Lower lobe of right lung (tissue), 2 donors: ENCODE data around the gene LOX. TPM values are rescaled to one million over a fixed set of nuclear protein-coding genes. Genes with fewer than 3 reads are reported as not detected.

Experiments used
- ATAC-seq, 2 donors: fragments of 200-7000 bp; cut with Tn5 transposase; one replicate each; pipeline ENCODE4 v1.9.1; 2020 to 2022; ENCODE audit warnings: mild to moderate bottlenecking in 2 of 2, moderate library complexity in 2 of 2
- DNase-seq: peaks from one replicate; pipeline ENCODE4 v3.0.0-alpha.2; 2020
- H3K27ac ChIP-seq: fragments of 200-600 bp; one replicate; pipeline ENCODE4 v1.8.0; 2022
- H3K27me3 ChIP-seq: fragments of 200-600 bp; one replicate; pipeline ENCODE4 v1.8.0; 2022; ENCODE audit warnings: low read depth
- H3K36me3 ChIP-seq: fragments of 200-600 bp; one replicate; pipeline ENCODE4 v1.8.0; 2022; ENCODE audit warnings: mild to moderate bottlenecking
- H3K4me1 ChIP-seq: fragments of 200-600 bp; one replicate; pipeline ENCODE4 v1.8.0; 2022
- H3K4me3 ChIP-seq: fragments of 200-600 bp; one replicate; pipeline ENCODE4 v1.8.0; 2022; ENCODE audit warnings: mild to moderate bottlenecking
- H3K9me3 ChIP-seq: fragments of 200-600 bp; one replicate; pipeline ENCODE4 v1.8.0; 2022
- CTCF ChIP-seq: fragments of 200-600 bp; IDR thresholded peaks from one replicate; pipeline ENCODE4 v1.8.0; 2022; ENCODE audit warnings: antibody characterized with exemption, mild to moderate bottlenecking
- intact Hi-C: fragments of 100-400 bp; cut with DNase I; formaldehyde crosslinking; loops from one replicate; pipeline ENCODE4 v1.11.0; 2022
- total RNA-seq: library from RNA; stranded (reverse); fragmentation: NEBNext Ultra II Directional; extraction: Animal tissue kit (Norgen Biotek cat#: 25700); gene quantifications from one replicate; pipeline ENCODE4 v1.2.1, GENCODE V29; 2021
- donor health status: DM: no; HTN: yes; CAD: no; lungs with severe emphysema.

The LOX gene
- total RNA-seq, 1 donor from 2014 or later, result 16.2 TPM

- H3K4me1 ChIP-seq, result no peaks in the 10 kb centered on the region
- no peak overlapping the region for H3K4me3 ChIP-seq
- intact Hi-C loops, result no loop called here
- no peaks in the 10 kb centered on the region for H3K27me3 ChIP-seq
- ATAC-seq (no peak), DNase-seq (no peak)
- no peak overlapping the region for H3K27ac ChIP-seq
- no peak for TF ChIP-seq CTCF
- H3K9me3 ChIP-seq, result no peaks in the 10 kb centered on the region
- H3K36me3 ChIP-seq, result no peaks in the 10 kb centered on the region
Measured at GRCh38 chr5:122121479-122122465, 43.7 kb upstream of the LOX start.

GRCh38 chr5:122120957-122121356 lies 42.9 kb upstream of the LOX start:
- no peaks in the 10 kb centered on the region for H3K9me3 ChIP-seq
- intact Hi-C loops, result no loop called here
- no peak for ATAC-seq
- no peaks in the 10 kb centered on the region for H3K27me3 ChIP-seq
- no peak overlapping the region for H3K4me3 ChIP-seq
- H3K4me1 ChIP-seq, result no peaks in the 10 kb centered on the region
- no peak for TF ChIP-seq CTCF
- no peak for DNase-seq
- H3K36me3 ChIP-seq, result no peaks in the 10 kb centered on the region
- no peak overlapping the region for H3K27ac ChIP-seq

GRCh38 chr5:122120493-122120892 lies 42.4 kb upstream of the LOX start:
- no peak for TF ChIP-seq CTCF
- intact Hi-C loops, result no loop called here
- H3K4me1 ChIP-seq, result no peaks in the 10 kb centered on the region
- no peaks in the 10 kb centered on the region for H3K9me3 ChIP-seq
- ATAC-seq (no peak), DNase-seq (no peak)
- H3K4me3 ChIP-seq, result no peak overlapping the region
- no peaks in the 10 kb centered on the region for H3K27me3 ChIP-seq
- H3K27ac ChIP-seq, result no peak overlapping the region
- no peaks in the 10 kb centered on the region for H3K36me3 ChIP-seq

GRCh38 chr5:122119205-122119604 lies 41.1 kb upstream of the LOX start:
- Histone ChIP-seq H3K4me1 (no peaks in the 10 kb centered on the region), H3K27ac (no peak overlapping the region), H3K4me3 (no peak overlapping the region), H3K9me3 (no peaks in the 10 kb centered on the region), H3K36me3 (no peaks in the 10 kb centered on the region), H3K27me3 (no peaks in the 10 kb centered on the region)
- no peak for TF ChIP-seq CTCF
- intact Hi-C loops, result no loop called here
- DNase-seq (no peak), ATAC-seq (no peak)

- H3K36me3 ChIP-seq, result no peaks in the 10 kb centered on the region
- no peaks in the 10 kb centered on the region for H3K9me3 ChIP-seq
- no peaks in the 10 kb centered on the region for H3K27me3 ChIP-seq
- no peak overlapping the region for H3K4me3 ChIP-seq
- no peak overlapping the region for H3K27ac ChIP-seq
- no peak for TF ChIP-seq CTCF
- no peaks in the 10 kb centered on the region for H3K4me1 ChIP-seq
- intact Hi-C loops, result no loop called here
- DNase-seq, result no peak
- ATAC-seq, result no peak
Measured at GRCh38 chr5:122118356-122118948, 40.4 kb upstream of the LOX start.
